GM23338 (cell line): ENCODE results near the gene JPH3. TPM values are rescaled to one million over a fixed set of nuclear protein-coding genes. Genes with fewer than 3 reads are reported as not detected.

Source experiments
- ATAC-seq: fragments of 200-7000 bp; cut with Tn5 transposase; 3 replicates; pipeline ENCODE4 v1.9.1; 2020
- DNase-seq: peaks from one replicate; pipeline ENCODE4 v3.0.0-alpha.2; 2015; ENCODE audit warnings: low spot score
- H2AFZ ChIP-seq: fragments of 200-600 bp; sonication (generic); 2 replicates; pipeline ENCODE4 v1.8.0; 2016; ENCODE audit warnings: antibody characterized with exemption, mild to moderate bottlenecking, moderate library complexity
- H3F3A ChIP-seq: fragments of 200-600 bp; sonication (generic); replicated peaks from 2 replicates; pipeline ENCODE4 v1.8.0; 2017; ENCODE audit warnings: antibody characterized with exemption, mixed run types, low read depth
- H3K27ac ChIP-seq: fragments of 200-600 bp; sonication (generic); 2 replicates; pipeline ENCODE4 v1.6.1; 2016; ENCODE audit warnings: low read depth
- H3K27me3 ChIP-seq: fragments of 200-600 bp; sonication (generic); 2 replicates; pipeline ENCODE4 v1.8.0; 2016; ENCODE audit warnings: mild to moderate bottlenecking, mixed run types, moderate library complexity; ENCODE audit not compliant: insufficient read depth
- H3K36me3 ChIP-seq: fragments of 200-600 bp; sonication (generic); 2 replicates; pipeline ENCODE4 v1.8.0; 2016; ENCODE audit warnings: mild to moderate bottlenecking; ENCODE audit not compliant: insufficient read depth
- H3K4me1 ChIP-seq: fragments of 200-600 bp; sonication (generic); 2 replicates; pipeline ENCODE4 v1.8.0; 2016; ENCODE audit warnings: mild to moderate bottlenecking, moderate library complexity; ENCODE audit not compliant: insufficient read depth
- H3K4me2 ChIP-seq: fragments of 200-600 bp; sonication (generic); 2 replicates; pipeline ENCODE4 v1.7.1; 2017; ENCODE audit warnings: mixed run types
- H3K4me3 ChIP-seq: fragments of 200-600 bp; sonication (generic); 2 replicates; pipeline ENCODE4 v1.6.1; 2016; ENCODE audit warnings: mixed run types
- H3K79me2 ChIP-seq: fragments of 200-600 bp; sonication (generic); replicated peaks from 2 replicates; pipeline ENCODE4 v1.8.0; 2017; ENCODE audit warnings: mild to moderate bottlenecking; ENCODE audit not compliant: insufficient read depth
- H3K9me2 ChIP-seq: fragments of 200-600 bp; sonication (generic); 2 replicates; pipeline ENCODE4 v1.8.0; 2017; ENCODE audit not compliant: insufficient read depth
- H4K20me1 ChIP-seq: fragments of 200-600 bp; sonication (generic); replicated peaks from 2 replicates; pipeline ENCODE4 v1.8.0; 2017; ENCODE audit warnings: mild to moderate bottlenecking; ENCODE audit not compliant: insufficient read depth
- H3K27ac Mint-ChIP-seq: 2 replicates; pipeline ENCODE4 v1.8.0; 2020; ENCODE audit warnings: inconsistent platforms, mild to moderate bottlenecking, moderate library complexity, mixed read lengths
- H3K27me3 Mint-ChIP-seq: 3 replicates; pipeline ENCODE4 v1.8.0; 2022; ENCODE audit warnings: low read depth, mild to moderate bottlenecking, moderate library complexity, mixed read lengths, inconsistent platforms; ENCODE audit not compliant: insufficient read depth, poor library complexity
- H3K36me3 Mint-ChIP-seq: 3 replicates; pipeline ENCODE4 v1.8.0; 2021; ENCODE audit warnings: low read depth, mild to moderate bottlenecking, inconsistent platforms, moderate library complexity, mixed read lengths
- H3K4me1 Mint-ChIP-seq: 3 replicates; pipeline ENCODE4 v1.8.0; 2020; ENCODE audit warnings: mild to moderate bottlenecking, inconsistent platforms, mixed read lengths
- H3K4me3 Mint-ChIP-seq: 3 replicates; pipeline ENCODE4 v1.8.0; 2021; ENCODE audit warnings: moderate library complexity, mild to moderate bottlenecking, inconsistent platforms, mixed read lengths
- H3K9me3 Mint-ChIP-seq: 3 replicates; pipeline ENCODE4 v1.8.0; 2020; ENCODE audit warnings: moderate library complexity, mild to moderate bottlenecking, inconsistent platforms, mixed read lengths
- CREB1 ChIP-seq: fragments of 250-450 bp; sonication (Bioruptor Pico); IDR thresholded peaks from 2 replicates; pipeline ENCODE4 v1.5.0; 2020; ENCODE audit warnings: low read depth, mild to moderate bottlenecking, moderate library complexity
- EZH2 ChIP-seq: fragments of 200-600 bp; sonication (generic); IDR thresholded peaks from one replicate; pipeline ENCODE4 v1.8.0; 2017; ENCODE audit warnings: antibody characterized with exemption, mild to moderate bottlenecking, low read depth; ENCODE audit not compliant: unreplicated experiment
- EZH2phosphoT487 ChIP-seq: fragments of 200-600 bp; sonication (generic); IDR thresholded peaks from one replicate; pipeline ENCODE4 v1.8.1; 2018; ENCODE audit warnings: antibody characterized with exemption; ENCODE audit not compliant: unreplicated experiment
- JUNB ChIP-seq: IDR thresholded peaks from one replicate; pipeline ENCODE4 v1.6.1; 2016; ENCODE audit warnings: antibody characterized with exemption; ENCODE audit not compliant: unreplicated experiment
- NANOG ChIP-seq: IDR thresholded peaks from 2 replicates; pipeline ENCODE4 v1.6.1; 2016; ENCODE audit warnings: antibody characterized with exemption, borderline replicate concordance
- POLR2AphosphoS5 ChIP-seq: IDR thresholded peaks from 2 replicates; pipeline ENCODE4 v1.6.1; 2016; ENCODE audit warnings: antibody characterized with exemption, low read depth
- STAT1 ChIP-seq: IDR thresholded peaks from one replicate; pipeline ENCODE4 v1.6.1; 2016; ENCODE audit warnings: antibody characterized with exemption; ENCODE audit not compliant: unreplicated experiment
- ZNF114 ChIP-seq: fragments of 250-450 bp; sonication (Bioruptor Pico); IDR thresholded peaks from 2 replicates; pipeline ENCODE4 v1.5.0; 2020; ENCODE audit warnings: mild to moderate bottlenecking, moderate library complexity
- ZNF331 ChIP-seq: fragments of 250-450 bp; sonication (Bioruptor Pico); IDR thresholded peaks from 2 replicates; pipeline ENCODE4 v1.5.0; 2020; ENCODE audit warnings: low read depth, mild to moderate bottlenecking, moderate library complexity
- polyA plus RNA-seq: library from polyadenylated mRNA; unstranded; fragments of >200 nt; fragmentation: Nextera tagmentation; extraction: Ambion mirVana; gene quantifications from 2 replicates; pipeline ENCODE4 v1.2.1, GENCODE V29; 2016
- total RNA-seq: library from RNA; depleted of rRNA; stranded (reverse); fragments of >200 nt; shearing (Covaris generic); gene quantifications from 2 replicates; pipeline ENCODE4 v1.2.3, GENCODE V29; 2014
- TF ChIP-seq, protein P1 (sequence below): IDR thresholded peaks from one replicate; pipeline ENCODE4 v1.6.1; 2018; ENCODE audit warnings: antibody characterized with exemption; ENCODE audit not compliant: unreplicated experiment
- TF ChIP-seq, protein P2 (sequence below): IDR thresholded peaks from 2 replicates; pipeline ENCODE4 v1.6.1; 2016; ENCODE audit warnings: antibody characterized with exemption
- TF ChIP-seq, protein P3 (sequence below): fragments of 250-450 bp; sonication (Bioruptor Pico); IDR thresholded peaks from 2 replicates; pipeline ENCODE4 v1.5.0; 2020; ENCODE audit warnings: mild to moderate bottlenecking, moderate library complexity
- TF ChIP-seq, protein P4 (sequence below), 2 experiments: fragments of 200-600 bp in 1 of 2; sonication (generic) in 1 of 2; conservative IDR thresholded peaks; 2 replicates each; pipeline versions ENCODE4 v1.5.1 to v1.6.1; 2016 to 2017; ENCODE audit warnings: antibody characterized with exemption in 2 of 2, low read depth in 2 of 2, mild to moderate bottlenecking in 2 of 2, moderate library complexity in 1 of 2

The JPH3 gene
- total and polyA plus RNA-seq, 2 experiments from 2014 or later = 8.4 to 38.3 TPM

DNA sequence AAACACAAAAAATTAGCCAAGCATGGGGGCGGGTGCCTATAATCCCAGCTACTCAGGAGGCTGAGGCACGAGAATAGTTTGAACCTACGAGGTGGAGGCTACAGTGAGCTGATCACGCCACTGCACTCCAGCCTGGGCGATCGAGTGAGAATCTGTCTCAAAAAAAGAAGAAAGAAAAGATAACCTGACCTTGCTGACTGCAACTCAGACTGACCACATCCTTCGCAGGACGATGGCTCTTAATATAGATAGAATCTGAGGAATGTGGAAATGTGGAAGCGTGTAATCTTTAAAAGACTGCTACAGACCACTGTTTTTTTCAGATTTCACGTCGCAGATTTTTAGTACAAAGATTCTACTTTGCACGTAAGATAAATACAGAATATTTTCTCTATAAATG lies 125.7 kb downstream of the JPH3 start:
- Mint-ChIP-seq H3K4me3 (no peak overlapping the region), H3K36me3 (peaks cover 56% of the 10 kb centered on the region), H3K27ac (no peak overlapping the region), H3K27me3 (peaks cover 4% of the 10 kb centered on the region), H3K9me3 (no peaks in the 10 kb centered on the region), H3K4me1 (no peaks in the 10 kb centered on the region)
- no peak overlapping the region for H2AFZ ChIP-seq
- no peaks in the 10 kb centered on the region for H3K27me3 ChIP-seq
- H3K36me3 ChIP-seq = peaks cover 26% of the 10 kb centered on the region
- peaks cover 8% of the 10 kb centered on the region for H3F3A ChIP-seq
- H3K4me3 ChIP-seq = no peak overlapping the region
- H3K79me2 ChIP-seq = peaks cover 43% of the 10 kb centered on the region
- H3K9me2 ChIP-seq = no peaks in the 10 kb centered on the region
- no peaks in the 10 kb centered on the region for H3K4me1 ChIP-seq
- no peak overlapping the region for H3K4me2 ChIP-seq
- TF ChIP-seq EZH2 = no peak
- TF ChIP-seq, protein P1, sequence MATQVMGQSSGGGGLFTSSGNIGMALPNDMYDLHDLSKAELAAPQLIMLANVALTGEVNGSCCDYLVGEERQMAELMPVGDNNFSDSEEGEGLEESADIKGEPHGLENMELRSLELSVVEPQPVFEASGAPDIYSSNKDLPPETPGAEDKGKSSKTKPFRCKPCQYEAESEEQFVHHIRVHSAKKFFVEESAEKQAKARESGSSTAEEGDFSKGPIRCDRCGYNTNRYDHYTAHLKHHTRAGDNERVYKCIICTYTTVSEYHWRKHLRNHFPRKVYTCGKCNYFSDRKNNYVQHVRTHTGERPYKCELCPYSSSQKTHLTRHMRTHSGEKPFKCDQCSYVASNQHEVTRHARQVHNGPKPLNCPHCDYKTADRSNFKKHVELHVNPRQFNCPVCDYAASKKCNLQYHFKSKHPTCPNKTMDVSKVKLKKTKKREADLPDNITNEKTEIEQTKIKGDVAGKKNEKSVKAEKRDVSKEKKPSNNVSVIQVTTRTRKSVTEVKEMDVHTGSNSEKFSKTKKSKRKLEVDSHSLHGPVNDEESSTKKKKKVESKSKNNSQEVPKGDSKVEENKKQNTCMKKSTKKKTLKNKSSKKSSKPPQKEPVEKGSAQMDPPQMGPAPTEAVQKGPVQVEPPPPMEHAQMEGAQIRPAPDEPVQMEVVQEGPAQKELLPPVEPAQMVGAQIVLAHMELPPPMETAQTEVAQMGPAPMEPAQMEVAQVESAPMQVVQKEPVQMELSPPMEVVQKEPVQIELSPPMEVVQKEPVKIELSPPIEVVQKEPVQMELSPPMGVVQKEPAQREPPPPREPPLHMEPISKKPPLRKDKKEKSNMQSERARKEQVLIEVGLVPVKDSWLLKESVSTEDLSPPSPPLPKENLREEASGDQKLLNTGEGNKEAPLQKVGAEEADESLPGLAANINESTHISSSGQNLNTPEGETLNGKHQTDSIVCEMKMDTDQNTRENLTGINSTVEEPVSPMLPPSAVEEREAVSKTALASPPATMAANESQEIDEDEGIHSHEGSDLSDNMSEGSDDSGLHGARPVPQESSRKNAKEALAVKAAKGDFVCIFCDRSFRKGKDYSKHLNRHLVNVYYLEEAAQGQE = no peak
- TF ChIP-seq NANOG = no peak
- TF ChIP-seq POLR2AphosphoS5 = no peak
- TF ChIP-seq, protein P2, sequence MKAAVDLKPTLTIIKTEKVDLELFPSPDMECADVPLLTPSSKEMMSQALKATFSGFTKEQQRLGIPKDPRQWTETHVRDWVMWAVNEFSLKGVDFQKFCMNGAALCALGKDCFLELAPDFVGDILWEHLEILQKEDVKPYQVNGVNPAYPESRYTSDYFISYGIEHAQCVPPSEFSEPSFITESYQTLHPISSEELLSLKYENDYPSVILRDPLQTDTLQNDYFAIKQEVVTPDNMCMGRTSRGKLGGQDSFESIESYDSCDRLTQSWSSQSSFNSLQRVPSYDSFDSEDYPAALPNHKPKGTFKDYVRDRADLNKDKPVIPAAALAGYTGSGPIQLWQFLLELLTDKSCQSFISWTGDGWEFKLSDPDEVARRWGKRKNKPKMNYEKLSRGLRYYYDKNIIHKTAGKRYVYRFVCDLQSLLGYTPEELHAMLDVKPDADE = no peak
- TF ChIP-seq, protein P3, sequence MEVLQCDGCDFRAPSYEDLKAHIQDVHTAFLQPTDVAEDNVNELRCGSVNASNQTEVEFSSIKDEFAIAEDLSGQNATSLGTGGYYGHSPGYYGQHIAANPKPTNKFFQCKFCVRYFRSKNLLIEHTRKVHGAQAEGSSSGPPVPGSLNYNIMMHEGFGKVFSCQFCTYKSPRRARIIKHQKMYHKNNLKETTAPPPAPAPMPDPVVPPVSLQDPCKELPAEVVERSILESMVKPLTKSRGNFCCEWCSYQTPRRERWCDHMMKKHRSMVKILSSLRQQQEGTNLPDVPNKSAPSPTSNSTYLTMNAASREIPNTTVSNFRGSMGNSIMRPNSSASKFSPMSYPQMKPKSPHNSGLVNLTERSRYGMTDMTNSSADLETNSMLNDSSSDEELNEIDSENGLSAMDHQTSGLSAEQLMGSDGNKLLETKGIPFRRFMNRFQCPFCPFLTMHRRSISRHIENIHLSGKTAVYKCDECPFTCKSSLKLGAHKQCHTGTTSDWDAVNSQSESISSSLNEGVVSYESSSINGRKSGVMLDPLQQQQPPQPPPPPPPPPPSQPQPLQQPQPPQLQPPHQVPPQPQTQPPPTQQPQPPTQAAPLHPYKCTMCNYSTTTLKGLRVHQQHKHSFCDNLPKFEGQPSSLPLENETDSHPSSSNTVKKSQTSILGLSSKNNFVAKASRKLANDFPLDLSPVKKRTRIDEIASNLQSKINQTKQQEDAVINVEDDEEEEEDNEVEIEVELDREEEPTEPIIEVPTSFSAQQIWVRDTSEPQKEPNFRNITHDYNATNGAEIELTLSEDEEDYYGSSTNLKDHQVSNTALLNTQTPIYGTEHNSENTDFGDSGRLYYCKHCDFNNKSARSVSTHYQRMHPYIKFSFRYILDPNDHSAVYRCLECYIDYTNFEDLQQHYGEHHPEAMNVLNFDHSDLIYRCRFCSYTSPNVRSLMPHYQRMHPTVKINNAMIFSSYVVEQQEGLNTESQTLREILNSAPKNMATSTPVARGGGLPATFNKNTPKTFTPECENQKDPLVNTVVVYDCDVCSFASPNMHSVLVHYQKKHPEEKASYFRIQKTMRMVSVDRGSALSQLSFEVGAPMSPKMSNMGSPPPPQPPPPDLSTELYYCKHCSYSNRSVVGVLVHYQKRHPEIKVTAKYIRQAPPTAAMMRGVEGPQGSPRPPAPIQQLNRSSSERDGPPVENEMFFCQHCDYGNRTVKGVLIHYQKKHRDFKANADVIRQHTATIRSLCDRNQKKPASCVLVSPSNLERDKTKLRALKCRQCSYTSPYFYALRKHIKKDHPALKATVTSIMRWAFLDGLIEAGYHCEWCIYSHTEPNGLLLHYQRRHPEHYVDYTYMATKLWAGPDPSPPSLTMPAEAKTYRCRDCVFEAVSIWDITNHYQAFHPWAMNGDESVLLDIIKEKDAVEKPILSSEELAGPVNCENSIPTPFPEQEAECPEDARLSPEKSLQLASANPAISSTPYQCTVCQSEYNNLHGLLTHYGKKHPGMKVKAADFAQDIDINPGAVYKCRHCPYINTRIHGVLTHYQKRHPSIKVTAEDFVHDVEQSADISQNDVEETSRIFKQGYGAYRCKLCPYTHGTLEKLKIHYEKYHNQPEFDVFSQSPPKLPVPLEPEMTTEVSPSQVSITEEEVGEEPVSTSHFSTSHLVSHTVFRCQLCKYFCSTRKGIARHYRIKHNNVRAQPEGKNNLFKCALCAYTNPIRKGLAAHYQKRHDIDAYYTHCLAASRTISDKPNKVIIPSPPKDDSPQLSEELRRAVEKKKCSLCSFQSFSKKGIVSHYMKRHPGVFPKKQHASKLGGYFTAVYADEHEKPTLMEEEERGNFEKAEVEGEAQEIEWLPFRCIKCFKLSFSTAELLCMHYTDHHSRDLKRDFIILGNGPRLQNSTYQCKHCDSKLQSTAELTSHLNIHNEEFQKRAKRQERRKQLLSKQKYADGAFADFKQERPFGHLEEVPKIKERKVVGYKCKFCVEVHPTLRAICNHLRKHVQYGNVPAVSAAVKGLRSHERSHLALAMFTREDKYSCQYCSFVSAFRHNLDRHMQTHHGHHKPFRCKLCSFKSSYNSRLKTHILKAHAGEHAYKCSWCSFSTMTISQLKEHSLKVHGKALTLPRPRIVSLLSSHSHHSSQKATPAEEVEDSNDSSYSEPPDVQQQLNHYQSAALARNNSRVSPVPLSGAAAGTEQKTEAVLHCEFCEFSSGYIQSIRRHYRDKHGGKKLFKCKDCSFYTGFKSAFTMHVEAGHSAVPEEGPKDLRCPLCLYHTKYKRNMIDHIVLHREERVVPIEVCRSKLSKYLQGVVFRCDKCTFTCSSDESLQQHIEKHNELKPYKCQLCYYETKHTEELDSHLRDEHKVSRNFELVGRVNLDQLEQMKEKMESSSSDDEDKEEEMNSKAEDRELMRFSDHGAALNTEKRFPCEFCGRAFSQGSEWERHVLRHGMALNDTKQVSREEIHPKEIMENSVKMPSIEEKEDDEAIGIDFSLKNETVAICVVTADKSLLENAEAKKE = no peak
- TF ChIP-seq ZNF114 (CRISPR knock-in tag) = no peak
- TF ChIP-seq STAT1 = no peak
- no peak for TF ChIP-seq JUNB
- no peak for TF ChIP-seq CREB1 (CRISPR knock-in tag)
- TF ChIP-seq, protein P4, sequence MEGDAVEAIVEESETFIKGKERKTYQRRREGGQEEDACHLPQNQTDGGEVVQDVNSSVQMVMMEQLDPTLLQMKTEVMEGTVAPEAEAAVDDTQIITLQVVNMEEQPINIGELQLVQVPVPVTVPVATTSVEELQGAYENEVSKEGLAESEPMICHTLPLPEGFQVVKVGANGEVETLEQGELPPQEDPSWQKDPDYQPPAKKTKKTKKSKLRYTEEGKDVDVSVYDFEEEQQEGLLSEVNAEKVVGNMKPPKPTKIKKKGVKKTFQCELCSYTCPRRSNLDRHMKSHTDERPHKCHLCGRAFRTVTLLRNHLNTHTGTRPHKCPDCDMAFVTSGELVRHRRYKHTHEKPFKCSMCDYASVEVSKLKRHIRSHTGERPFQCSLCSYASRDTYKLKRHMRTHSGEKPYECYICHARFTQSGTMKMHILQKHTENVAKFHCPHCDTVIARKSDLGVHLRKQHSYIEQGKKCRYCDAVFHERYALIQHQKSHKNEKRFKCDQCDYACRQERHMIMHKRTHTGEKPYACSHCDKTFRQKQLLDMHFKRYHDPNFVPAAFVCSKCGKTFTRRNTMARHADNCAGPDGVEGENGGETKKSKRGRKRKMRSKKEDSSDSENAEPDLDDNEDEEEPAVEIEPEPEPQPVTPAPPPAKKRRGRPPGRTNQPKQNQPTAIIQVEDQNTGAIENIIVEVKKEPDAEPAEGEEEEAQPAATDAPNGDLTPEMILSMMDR (conservative IDR thresholded peaks at IDR 0.05; ENCODE audit: low read depth in 2 of 2) = no peak
- TF ChIP-seq EZH2phosphoT487 = no peak
- no peak for TF ChIP-seq ZNF331 (CRISPR knock-in tag)
- peak overlapping the region; percentile 32; the same call in 1 of the 2 replicates for H3K27ac ChIP-seq
- H4K20me1 ChIP-seq = peaks cover 31% of the 10 kb centered on the region
- no peak for ATAC-seq
- no peak for DNase-seq
